Epithelial cell of proximal tubule (primary cell): Measurements from ENCODE around the gene CADM2. TPM values are rescaled to one million over a fixed set of nuclear protein-coding genes. Genes with fewer than 3 reads are reported as not detected.

ENCODE experiments used
- DNase-seq: peaks from one replicate; pipeline ENCODE4 v3.0.0-alpha.2; 2011; ENCODE audit warnings: low read depth
- H3K4me3 ChIP-seq: 2 replicates; pipeline ENCODE4 v1.5.1; 2011; ENCODE audit warnings: low read depth, mild to moderate bottlenecking, low read length
- total RNA-seq: library from RNA; depleted of rRNA; stranded (reverse); fragments of >200 nt; gene quantifications from 2 replicates; pipeline ENCODE4 v1.2.3, GENCODE V29; 2015
- TF ChIP-seq, protein P1 (sequence below): conservative IDR thresholded peaks from 2 replicates; pipeline ENCODE4 v1.5.1; 2012; ENCODE audit warnings: low read depth, mild to moderate bottlenecking, low read length

The CADM2 gene
- total RNA-seq, 1 donor from 2014 or later = not detected

GRCh38 chr3:85068911-85069310 is 110.1 kb downstream of the CADM2 start:
- no peak for DNase-seq
- H3K4me3 ChIP-seq = no peak overlapping the region
- TF ChIP-seq, protein P1, sequence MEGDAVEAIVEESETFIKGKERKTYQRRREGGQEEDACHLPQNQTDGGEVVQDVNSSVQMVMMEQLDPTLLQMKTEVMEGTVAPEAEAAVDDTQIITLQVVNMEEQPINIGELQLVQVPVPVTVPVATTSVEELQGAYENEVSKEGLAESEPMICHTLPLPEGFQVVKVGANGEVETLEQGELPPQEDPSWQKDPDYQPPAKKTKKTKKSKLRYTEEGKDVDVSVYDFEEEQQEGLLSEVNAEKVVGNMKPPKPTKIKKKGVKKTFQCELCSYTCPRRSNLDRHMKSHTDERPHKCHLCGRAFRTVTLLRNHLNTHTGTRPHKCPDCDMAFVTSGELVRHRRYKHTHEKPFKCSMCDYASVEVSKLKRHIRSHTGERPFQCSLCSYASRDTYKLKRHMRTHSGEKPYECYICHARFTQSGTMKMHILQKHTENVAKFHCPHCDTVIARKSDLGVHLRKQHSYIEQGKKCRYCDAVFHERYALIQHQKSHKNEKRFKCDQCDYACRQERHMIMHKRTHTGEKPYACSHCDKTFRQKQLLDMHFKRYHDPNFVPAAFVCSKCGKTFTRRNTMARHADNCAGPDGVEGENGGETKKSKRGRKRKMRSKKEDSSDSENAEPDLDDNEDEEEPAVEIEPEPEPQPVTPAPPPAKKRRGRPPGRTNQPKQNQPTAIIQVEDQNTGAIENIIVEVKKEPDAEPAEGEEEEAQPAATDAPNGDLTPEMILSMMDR = no peak

- DNase-seq = no peak
- no peak overlapping the region for H3K4me3 ChIP-seq
- TF ChIP-seq, protein P1 = no peak
Measured at GRCh38 chr3:85074003-85074402, 115.2 kb downstream of the CADM2 start.

DNA sequence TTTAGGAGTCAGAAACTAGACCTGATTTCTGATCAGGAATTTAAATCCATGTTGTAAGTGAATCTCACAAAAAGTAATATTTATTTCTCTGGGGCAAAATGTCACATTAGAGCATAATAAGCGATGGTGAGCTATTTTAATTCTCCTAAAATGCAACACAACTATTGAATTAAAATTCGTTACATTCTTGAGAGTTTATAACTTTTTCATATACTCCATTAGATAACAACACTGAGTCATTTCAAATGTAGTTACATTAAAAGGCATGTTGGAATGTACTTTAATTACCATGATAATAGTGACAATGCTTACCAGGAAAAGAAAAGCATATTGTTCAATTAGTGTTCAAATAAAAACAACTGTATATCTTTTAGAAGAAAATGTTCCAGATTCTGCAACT is 116.9 kb downstream of the CADM2 start:
- no peak for DNase-seq
- no peak overlapping the region for H3K4me3 ChIP-seq
- TF ChIP-seq, protein P1 = no peak

GRCh38 chr3:85077018-85077417 is 118.2 kb downstream of the CADM2 start:
- TF ChIP-seq, protein P1 = no peak
- no peak overlapping the region for H3K4me3 ChIP-seq
- no peak for DNase-seq

DNA sequence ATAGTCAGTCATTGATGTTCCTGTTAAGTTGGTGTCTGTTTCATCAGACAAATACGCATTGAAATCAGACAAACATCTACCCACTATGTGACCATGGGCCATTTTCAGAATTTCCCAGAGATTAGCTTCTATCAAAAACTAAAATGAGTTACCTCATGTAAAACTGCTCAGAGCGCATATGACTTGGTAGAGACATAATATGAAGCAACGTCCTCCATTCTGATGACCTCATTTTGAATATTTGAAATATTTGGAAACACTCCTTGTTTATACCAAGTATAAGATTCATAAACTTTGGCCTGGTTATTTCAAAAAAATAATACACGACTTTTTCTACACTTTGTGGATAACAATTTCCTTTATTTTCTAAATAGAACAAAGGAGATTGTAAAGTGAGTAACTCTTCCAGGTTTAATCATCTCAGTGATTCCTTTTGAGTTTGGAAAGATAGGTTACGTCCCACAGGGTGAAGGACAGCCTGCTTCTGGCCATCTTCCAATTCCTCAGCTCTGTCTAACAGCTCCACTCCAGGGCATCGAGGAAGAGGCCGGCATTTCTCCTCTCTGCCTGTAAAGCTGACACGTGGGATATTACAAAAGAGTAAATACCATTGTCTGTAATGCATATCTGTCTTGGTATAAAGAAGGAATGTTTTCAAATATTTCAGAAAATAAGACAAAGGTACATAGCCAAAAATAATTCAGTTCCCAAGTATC is 122.6 kb downstream of the CADM2 start:
- no peak for DNase-seq
- no peak overlapping the region for H3K4me3 ChIP-seq
- TF ChIP-seq, protein P1 = no peak

GRCh38 chr3:85090495-85090894 is 131.7 kb downstream of the CADM2 start:
- no peak for DNase-seq
- TF ChIP-seq, protein P1 = no peak
- H3K4me3 ChIP-seq = no peak overlapping the region

DNA sequence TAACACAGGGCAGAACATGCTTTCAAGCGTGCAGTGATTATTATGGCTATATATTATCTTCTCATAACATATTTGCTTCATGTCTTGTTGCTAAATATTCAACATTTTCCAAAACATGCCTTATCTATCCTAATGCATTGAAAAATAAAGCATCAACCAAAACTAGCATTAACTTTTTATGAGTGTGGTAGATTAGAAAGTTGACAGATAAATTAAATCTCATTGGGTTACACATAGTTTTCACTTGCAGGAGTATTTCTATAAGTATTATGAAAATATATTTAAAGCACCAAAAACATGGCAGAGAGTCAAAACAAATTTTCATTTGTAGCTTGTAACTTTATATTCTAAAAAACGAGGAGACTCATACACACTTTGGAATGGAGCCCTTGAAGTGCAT is 141.5 kb downstream of the CADM2 start:
- TF ChIP-seq, protein P1 = no peak
- H3K4me3 ChIP-seq = no peak overlapping the region
- no peak for DNase-seq
